Lower leg skin (tissue), 4 donors: ENCODE measurements around the gene GH1. TPM values are rescaled to one million over a fixed set of nuclear protein-coding genes. Genes with fewer than 3 reads are reported as not detected.

Experiments used
- DNase-seq, 2 donors: peaks; one replicate each; pipeline ENCODE4 v3.0.0-alpha.2; 2019; ENCODE audit warnings: low spot score in 2 of 2
- H3K4me3 ChIP-seq: fragments of 200-600 bp; sonication (generic); 2 replicates; pipeline ENCODE4 v1.5.1; 2017; ENCODE audit warnings: mild to moderate bottlenecking, low read depth; ENCODE audit not compliant: poor library complexity, severe bottlenecking
- CTCF ChIP-seq, 3 donors: fragments of 450-650 bp; IDR thresholded peaks; one replicate each; pipeline ENCODE4 v1.5.1; 2016; ENCODE audit warnings: antibody characterized with exemption in 3 of 3, mild to moderate bottlenecking in 3 of 3, moderate library complexity in 2 of 3
- POLR2A ChIP-seq, 2 donors: fragments of 450-650 bp; IDR thresholded peaks; one replicate each; pipeline ENCODE4 v1.6.1; 2016 to 2017; ENCODE audit warnings: antibody characterized with exemption in 2 of 2, mild to moderate bottlenecking in 1 of 2, moderate library complexity in 1 of 2
- WGBS, 2 donors: methylation state at CpG; one replicate each; pipeline ENCODE4 v1.1.5; 2018; 5-methylcytosine and 5-hydroxymethylcytosine counted together
- intact Hi-C: fragments of 100-400 bp; cut with DNase I; formaldehyde crosslinking; loops from one replicate; pipeline ENCODE4 v1.15.0; 2023; ENCODE audit warnings: low total_unique reads
- total RNA-seq, 4 donors: library from RNA; depleted of rRNA; stranded (reverse); fragments of >200 nt; gene quantifications; one replicate each; pipeline ENCODE4 v1.1.0, GENCODE V29; 2016

GH1 gene
- total RNA-seq, 4 donors from 2014 or later = not detected

DNA sequence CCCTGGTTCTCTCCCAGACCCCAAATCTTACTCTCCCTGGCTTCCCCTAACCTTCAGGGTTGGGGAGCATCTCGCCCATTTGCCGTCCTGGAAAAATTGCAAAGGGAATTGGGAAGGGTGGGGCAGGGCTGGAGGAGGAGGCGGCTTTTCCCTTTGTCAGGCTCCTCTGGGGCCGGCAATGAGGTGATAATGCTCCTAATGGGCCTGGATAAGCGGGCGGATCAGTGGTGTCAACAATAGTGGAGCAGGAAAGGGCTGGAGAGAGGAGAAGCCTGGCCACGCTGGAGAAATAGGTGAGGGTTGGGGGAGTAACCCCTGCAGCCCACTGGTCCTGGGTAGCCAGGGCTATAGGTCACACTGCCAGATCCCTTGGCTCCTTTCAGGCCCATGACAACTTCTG is 41.8 kb upstream of the GH1 start:
- 61 to 73% methylated on average over 7 of the region's 7 CpGs for WGBS, 2 donors
- no peak for DNase-seq
- intact Hi-C loops = no loop called here
- no peak overlapping the region for H3K4me3 ChIP-seq
- TF ChIP-seq POLR2A (IDR thresholded peaks at IDR 0.05) = no peak
- TF ChIP-seq CTCF (IDR thresholded peaks at IDR 0.05) = no peak

DNA sequence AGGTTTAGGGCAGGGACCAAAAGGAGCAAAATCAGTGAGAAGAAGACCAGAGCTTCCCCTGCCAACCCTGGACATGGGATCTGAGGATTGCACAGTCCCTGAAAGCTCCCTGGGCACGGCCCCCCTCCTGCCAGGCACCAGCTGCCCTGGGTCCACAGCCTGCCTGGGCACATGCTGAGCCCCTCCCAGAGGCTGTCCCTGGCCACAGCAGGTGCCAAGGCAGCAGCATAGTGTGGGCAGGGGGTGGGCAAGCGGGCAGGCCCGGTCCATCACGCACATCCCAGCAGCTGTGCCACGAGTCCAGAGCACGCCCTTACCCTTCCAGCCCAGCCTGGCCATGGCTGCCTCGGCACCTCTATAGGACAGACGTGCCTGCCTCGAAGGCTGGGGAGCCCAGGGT is 41.4 kb upstream of the GH1 start:
- intact Hi-C loops = no loop called here
- TF ChIP-seq CTCF (IDR thresholded peaks at IDR 0.05) (no peak), POLR2A (IDR thresholded peaks at IDR 0.05) (no peak)
- DNase-seq = no peak
- WGBS, 2 donors = 71 to 83% methylated on average over 8 of the region's 9 CpGs
- H3K4me3 ChIP-seq = no peak overlapping the region

DNA sequence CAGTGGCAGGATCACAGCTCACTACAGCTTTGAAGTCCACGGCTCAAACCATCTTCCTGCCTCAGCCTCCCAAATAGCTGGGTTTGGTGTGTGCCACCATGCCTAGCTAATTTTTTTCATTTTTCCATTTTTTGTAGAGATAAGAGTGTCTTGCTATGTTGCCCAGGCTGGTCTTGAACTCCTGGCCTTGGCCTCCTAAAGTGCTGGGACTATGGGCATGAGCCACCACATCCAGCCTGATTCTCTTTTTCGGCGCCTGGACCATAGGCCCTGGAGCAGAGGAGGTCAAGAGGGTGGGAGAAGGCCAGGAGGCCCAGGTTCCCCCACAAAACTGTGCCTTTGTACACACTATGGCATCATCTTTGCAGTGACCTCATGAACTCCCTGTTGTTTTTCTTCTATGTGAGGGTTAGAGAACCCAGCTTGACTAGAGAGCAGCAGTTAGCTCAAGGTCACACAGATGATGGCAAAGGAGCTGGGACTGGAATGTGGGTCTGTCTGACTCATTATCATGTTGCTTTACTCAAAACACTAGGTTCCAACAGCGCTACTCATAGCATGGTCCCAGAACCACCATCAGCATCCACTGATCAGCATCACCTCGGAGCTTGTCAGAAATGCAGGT is 37.8 kb upstream of the GH1 start:
- TF ChIP-seq CTCF (IDR thresholded peaks at IDR 0.05) = no peak
- 96 to 97% methylated on average over 5 of the region's 5 CpGs for WGBS, 2 donors
- intact Hi-C loops = no loop called here
- H3K4me3 ChIP-seq = no peak overlapping the region
- no peak for DNase-seq

GRCh38 chr17:63955791-63956190 is 37.2 kb upstream of the GH1 start:
- intact Hi-C loops = no loop called here
- TF ChIP-seq CTCF (IDR thresholded peaks at IDR 0.05) (no peak), POLR2A (IDR thresholded peaks at IDR 0.05) (no peak)
- WGBS, 2 donors = 80 to 90% methylated on average over 3 to 4 of the region's 4 CpGs
- H3K4me3 ChIP-seq = no peak overlapping the region
- DNase-seq = no peak

- no peak for TF ChIP-seq CTCF (IDR thresholded peaks at IDR 0.05)
- TF ChIP-seq POLR2A (IDR thresholded peaks at IDR 0.05) = no peak
- no peak overlapping the region for H3K4me3 ChIP-seq
- WGBS, 2 donors = 81 to 84% methylated on average over 11 of the region's 11 CpGs
- intact Hi-C loops = no loop called here
- no peak for DNase-seq
These were observed 36.6 kb upstream of the GH1 start for GRCh38 chr17:63955232-63955631.

- TF ChIP-seq CTCF (IDR thresholded peaks at IDR 0.05) (no peak), POLR2A (IDR thresholded peaks at IDR 0.05) (no peak)
- H3K4me3 ChIP-seq = no peak overlapping the region
- intact Hi-C loops = no loop called here
- no peak for DNase-seq
- 44 to 48% methylated on average over 11 of the region's 11 CpGs for WGBS, 2 donors
These were observed 35.9 kb upstream of the GH1 start for GRCh38 chr17:63954402-63955063.
